Neuronal stem cell (in vitro differentiated cells): ENCODE results near the gene DGKG.
A peak's percentile ranks its signal among the peaks of the same experiment; 100 is the strongest.

Experiments
- DNase-seq: peaks from one replicate; pipeline ENCODE4 v3.0.0-alpha.2; 2013; ENCODE audit warnings: low spot score
- H2AFZ ChIP-seq: one replicate; pipeline ENCODE4 v1.6.1; 2013; ENCODE audit warnings: mild to moderate bottlenecking, low read length, inconsistent platforms
- H2AK5ac ChIP-seq: 2 replicates; pipeline ENCODE4 v1.6.1; 2013; ENCODE audit warnings: low read depth, mild to moderate bottlenecking, inconsistent platforms, low read length, moderate library complexity, mixed read lengths
- H2BK120ac ChIP-seq: 2 replicates; pipeline ENCODE4 v1.6.1; 2013; ENCODE audit warnings: low read depth, mild to moderate bottlenecking, inconsistent platforms, low read length, moderate library complexity, mixed read lengths
- H2BK12ac ChIP-seq: one replicate; pipeline ENCODE4 v1.6.1; 2013; ENCODE audit warnings: low read length, inconsistent platforms
- H2BK15ac ChIP-seq: 2 replicates; pipeline ENCODE4 v1.6.1; 2013; ENCODE audit warnings: mild to moderate bottlenecking, low read length, inconsistent platforms, mixed read lengths
- H2BK5ac ChIP-seq: one replicate; pipeline ENCODE4 v1.6.1; 2013; ENCODE audit warnings: inconsistent platforms, mild to moderate bottlenecking, low read length, moderate library complexity
- H3K14ac ChIP-seq: one replicate; pipeline ENCODE4 v1.6.1; 2013; ENCODE audit warnings: low read length, inconsistent platforms
- H3K18ac ChIP-seq: 2 replicates; pipeline ENCODE4 v1.6.1; 2013; ENCODE audit warnings: low read length, inconsistent platforms
- H3K23ac ChIP-seq: 2 replicates; pipeline ENCODE4 v1.6.1; 2013; ENCODE audit warnings: low read depth, mild to moderate bottlenecking, mixed read lengths, low read length, inconsistent platforms; ENCODE audit not compliant: poor library complexity
- H3K27ac ChIP-seq: replicated peaks from 3 replicates; pipeline ENCODE4 v1.5.1; 2013; ENCODE audit warnings: low read length, inconsistent platforms
- H3K27me3 ChIP-seq, 3 experiments: 2 replicates each; pipeline ENCODE4 v1.6.1; 2013; ENCODE audit warnings: low read length in 3 of 3, mild to moderate bottlenecking in 2 of 3, inconsistent platforms in 1 of 3, low read depth in 1 of 3, mixed read lengths in 1 of 3, moderate library complexity in 1 of 3; ENCODE audit not compliant: control insufficient read depth in 3 of 3, insufficient read depth in 3 of 3
- H3K36me3 ChIP-seq, 2 donors: replicated peaks in 1 of 2; 2 replicates each; pipeline ENCODE4 v1.6.1; 2013; ENCODE audit warnings: low read length in 2 of 2; ENCODE audit not compliant: control insufficient read depth in 2 of 2, insufficient read depth in 2 of 2
- H3K4ac ChIP-seq: 2 replicates; pipeline ENCODE4 v1.6.1; 2013; ENCODE audit warnings: inconsistent platforms, mild to moderate bottlenecking, low read length, moderate library complexity
- H3K4me1 ChIP-seq, 2 donors: 1 replicate in 1 of 2; 2 replicates in 1 of 2; pipeline ENCODE4 v1.6.1; 2013; ENCODE audit warnings: low read length in 2 of 2, low read depth in 1 of 2; ENCODE audit not compliant: control insufficient read depth in 2 of 2, insufficient read depth in 1 of 2
- H3K4me2 ChIP-seq: one replicate; pipeline ENCODE4 v1.6.1; 2013; ENCODE audit warnings: mild to moderate bottlenecking, low read length, inconsistent platforms; ENCODE audit not compliant: insufficient read depth, poor library complexity, severe bottlenecking
- H3K4me3 ChIP-seq, 2 donors: 2 replicates each; pipeline ENCODE4 v1.5.1; 2013; ENCODE audit warnings: low read length in 2 of 2, mild to moderate bottlenecking in 2 of 2, inconsistent platforms in 1 of 2, moderate library complexity in 1 of 2
- H3K79me1 ChIP-seq: one replicate; pipeline ENCODE4 v1.6.1; 2013; ENCODE audit warnings: low read depth, mild to moderate bottlenecking, inconsistent platforms, low read length, moderate library complexity
- H3K9ac ChIP-seq: one replicate; pipeline ENCODE4 v1.6.1; 2013; ENCODE audit warnings: mild to moderate bottlenecking, low read depth, low read length, inconsistent platforms; ENCODE audit not compliant: poor library complexity
- H3K9me3 ChIP-seq, 2 donors: replicated peaks in 1 of 2; 2 replicates each; pipeline versions ENCODE3 to v1.6.1; 2013; ENCODE audit warnings: low read length in 2 of 2, mild to moderate bottlenecking in 2 of 2, inconsistent platforms in 1 of 2, low read depth in 1 of 2, mixed read lengths in 1 of 2, moderate library complexity in 1 of 2; ENCODE audit not compliant: control insufficient read depth in 2 of 2, insufficient read depth in 1 of 2
- H4K8ac ChIP-seq: one replicate; pipeline ENCODE4 v1.6.1; 2013; ENCODE audit warnings: low read depth, mild to moderate bottlenecking, inconsistent platforms, low read length, moderate library complexity
- H4K91ac ChIP-seq: one replicate; pipeline ENCODE4 v1.6.1; 2013; ENCODE audit warnings: low read length, low read depth, mild to moderate bottlenecking, inconsistent platforms; ENCODE audit not compliant: poor library complexity
- WGBS, 2 donors: extraction: QIAGEN DNeasy Blood & Tissue Kit; methylation state at CpG; one replicate each; pipeline ENCODE4 v1.1.7; 2013; ENCODE audit warnings: missing lambda C conversion rate in 2 of 2, mixed read lengths in 1 of 2; ENCODE audit not compliant: insufficient read length in 2 of 2, insufficient replicate concordance in 1 of 2; ENCODE audit errors: extremely low coverage in 2 of 2; 5-methylcytosine and 5-hydroxymethylcytosine counted together

DGKG gene

DNA sequence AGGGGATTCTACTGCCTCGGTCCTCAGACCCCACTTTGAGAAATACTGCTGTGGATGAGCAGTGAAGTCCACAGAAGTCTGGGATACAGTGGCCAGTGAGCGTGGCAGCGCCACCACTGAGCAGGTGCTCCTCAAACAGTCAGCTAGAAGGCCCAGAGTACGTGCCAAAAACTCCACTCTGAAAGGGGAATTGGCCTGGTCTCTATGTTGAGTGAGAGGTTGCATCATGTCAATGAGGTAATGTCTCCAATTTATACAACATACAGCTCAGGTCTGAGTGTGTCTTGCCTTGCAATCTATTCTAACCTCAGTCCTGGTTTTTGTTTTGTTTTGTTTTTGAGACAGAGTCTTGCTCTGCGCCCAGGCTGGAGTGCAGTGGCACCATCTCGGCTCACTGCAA lies 199.8 kb downstream of the DGKG start:
- Histone ChIP-seq H4K8ac (no peak overlapping the region), H3K27ac (no peak overlapping the region), H3K18ac (no peak overlapping the region), H4K91ac (no peak overlapping the region), H2AK5ac (no peak overlapping the region), H3K4me1 (no peaks in the 10 kb centered on the region), H3K27me3 (peaks cover 0 to 9% (median 0%) of the 10 kb centered on the region in 3 experiments), H3K9me3 (no peaks in the 10 kb centered on the region), H3K14ac (peak overlapping the region; percentile 43), H3K4ac (no peak overlapping the region), H2BK120ac (no peak overlapping the region), H3K23ac (no peak overlapping the region), H2AFZ (no peak overlapping the region), H2BK12ac (no peak overlapping the region), H3K4me3 (no peak overlapping the region), H3K79me1 (no peaks in the 10 kb centered on the region), H3K4me2 (no peak overlapping the region), H3K9ac (no peak overlapping the region), H2BK15ac (no peak overlapping the region), H3K36me3 (no peaks in the 10 kb centered on the region), H2BK5ac (no peak overlapping the region)
- DNase-seq = no peak
- no CpG with 5 or more reads among the region's 6 CpGs for WGBS, 2 donors

DNA sequence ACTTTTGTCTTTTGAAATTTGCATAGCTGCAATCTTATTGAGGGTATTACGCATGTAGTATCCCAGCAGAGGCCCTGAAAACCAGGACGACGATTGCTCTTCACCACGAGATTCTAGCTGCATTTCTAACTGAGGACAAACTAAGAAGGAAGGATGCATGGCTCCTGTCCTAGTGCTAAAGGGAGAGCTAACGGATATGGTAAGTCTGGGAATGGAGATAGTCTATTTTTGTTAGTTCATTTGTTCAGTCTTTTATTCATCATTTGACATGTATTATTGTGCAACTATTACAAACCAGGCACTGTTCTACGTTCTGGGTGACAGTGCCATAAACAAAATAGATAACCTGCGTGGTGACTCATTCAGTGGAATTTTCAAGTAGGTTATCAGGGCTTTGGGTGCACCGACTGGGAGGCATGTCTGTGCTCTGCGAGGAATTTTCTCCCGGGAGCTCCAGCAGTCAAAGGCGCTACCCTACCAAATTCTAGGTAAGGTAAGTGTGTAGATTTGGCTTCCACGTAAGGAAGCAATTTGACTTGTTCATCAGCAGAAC lies 201.3 kb downstream of the DGKG start:
- no peaks in the 10 kb centered on the region for H3K4me1 ChIP-seq
- H3K23ac ChIP-seq = no peak overlapping the region
- no peaks in the 10 kb centered on the region for H3K9me3 ChIP-seq
- H3K79me1 ChIP-seq = no peaks in the 10 kb centered on the region
- H3K18ac ChIP-seq = no peak overlapping the region
- no peak overlapping the region for H3K4ac ChIP-seq
- H3K4me3 ChIP-seq = no peak overlapping the region
- H4K8ac ChIP-seq = no peak overlapping the region
- H3K27me3 ChIP-seq = peaks cover 0 to 6% (median 0%) of the 10 kb centered on the region in 3 experiments
- H2BK12ac ChIP-seq = no peak overlapping the region
- H2BK15ac ChIP-seq = no peak overlapping the region
- H3K36me3 ChIP-seq = no peaks in the 10 kb centered on the region
- H4K91ac ChIP-seq = no peak overlapping the region
- no peak overlapping the region for H3K14ac ChIP-seq
- H2BK5ac ChIP-seq = no peak overlapping the region
- whole genome bisulfite sequencing, 2 donors = no CpG with 5 or more reads among the region's 12 CpGs
- no peak overlapping the region for H2AK5ac ChIP-seq
- no peak overlapping the region for H2AFZ ChIP-seq
- no peak for DNase-seq
- H2BK120ac ChIP-seq = no peak overlapping the region
- H3K27ac ChIP-seq = no peak overlapping the region
- H3K9ac ChIP-seq = no peak overlapping the region
- H3K4me2 ChIP-seq = no peak overlapping the region

DNA sequence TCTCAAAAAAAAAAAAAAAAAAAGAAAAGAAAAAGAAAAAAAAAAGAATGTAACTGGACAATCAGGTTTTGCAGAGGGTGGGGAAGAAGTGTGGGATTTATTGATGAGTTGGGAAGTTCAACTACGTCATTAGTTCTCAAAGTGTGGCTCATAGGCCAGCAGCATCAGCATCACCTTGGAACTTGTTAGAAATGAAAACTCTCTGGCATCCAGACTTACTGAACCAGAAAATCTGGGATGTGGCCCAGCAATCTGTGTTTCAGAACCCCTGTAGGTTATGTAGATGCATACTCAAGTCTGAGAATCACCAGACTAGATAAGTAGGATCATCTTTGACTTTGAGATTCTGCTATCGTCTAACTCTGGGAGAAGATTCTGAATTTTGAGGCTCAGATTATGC lies 207.4 kb downstream of the DGKG start:
- Histone ChIP-seq H3K14ac (no peak overlapping the region), H3K4me3 (no peak overlapping the region), H3K79me1 (no peaks in the 10 kb centered on the region), H3K36me3 (no peaks in the 10 kb centered on the region), H4K91ac (no peak overlapping the region), H2BK12ac (no peak overlapping the region), H3K4me1 (peaks cover 0 to 2% of the 10 kb centered on the region in 2 donors), H2BK5ac (no peak overlapping the region), H3K27me3 (peaks cover 0 to 9% (median 0%) of the 10 kb centered on the region in 3 experiments), H4K8ac (no peak overlapping the region), H3K23ac (no peak overlapping the region), H3K9ac (no peak overlapping the region), H2AK5ac (no peak overlapping the region), H2BK15ac (no peak overlapping the region), H3K9me3 (no peaks in the 10 kb centered on the region), H3K27ac (no peak overlapping the region), H3K4ac (no peak overlapping the region), H2AFZ (no peak overlapping the region), H3K4me2 (no peak overlapping the region), H3K18ac (no peak overlapping the region), H2BK120ac (no peak overlapping the region)
- WGBS, 2 donors = no CpG with 5 or more reads among the region's 2 CpGs
- DNase-seq = no peak

DNA sequence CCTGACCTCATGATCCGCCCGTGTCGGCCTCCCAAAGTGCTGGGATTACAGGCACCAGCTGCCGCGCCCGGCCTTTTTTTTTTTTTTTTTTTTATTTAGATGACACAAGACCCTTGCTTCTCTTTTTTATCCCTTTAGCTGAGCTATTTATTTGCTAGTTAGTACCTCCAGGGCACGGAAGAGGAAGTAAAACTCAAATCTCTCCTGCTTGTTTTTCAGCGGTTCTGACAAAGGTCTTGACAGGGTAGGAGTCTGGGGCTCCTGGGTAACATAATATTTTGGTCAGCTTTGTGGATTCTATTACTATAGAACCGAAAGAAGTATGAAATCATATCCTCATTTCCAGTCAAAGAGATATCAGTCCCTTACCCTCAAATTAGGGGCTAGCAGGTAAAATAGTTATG lies 209.1 kb downstream of the DGKG start:
- Histone ChIP-seq H3K4me3 (no peak overlapping the region), H2BK5ac (no peak overlapping the region), H3K4me2 (no peak overlapping the region), H3K27ac (no peak overlapping the region), H3K4ac (no peak overlapping the region), H2AFZ (no peak overlapping the region), H2BK120ac (no peak overlapping the region), H2AK5ac (no peak overlapping the region), H3K79me1 (no peaks in the 10 kb centered on the region), H3K9me3 (no peaks in the 10 kb centered on the region), H4K91ac (no peak overlapping the region), H3K14ac (no peak overlapping the region), H3K36me3 (no peaks in the 10 kb centered on the region), H3K27me3 (peaks cover 0 to 9% (median 0%) of the 10 kb centered on the region in 3 experiments), H2BK12ac (no peak overlapping the region), H3K9ac (no peak overlapping the region), H3K18ac (no peak overlapping the region), H4K8ac (no peak overlapping the region), H2BK15ac (no peak overlapping the region), H3K23ac (no peak overlapping the region), H3K4me1 (peaks cover 0 to 2% of the 10 kb centered on the region in 2 donors)
- DNase-seq = no peak
- no CpG with 5 or more reads among the region's 9 CpGs for WGBS, 2 donors
